HL-60 (cell line): ENCODE measurements around the gene MACO1.

Experiments used
- DNase-seq, 2 experiments: peaks; one replicate each; pipeline ENCODE4 v3.0.0-alpha.2; 2010 to 2020; ENCODE audit warnings: low read depth in 1 of 2, low spot score in 1 of 2
- H3K27ac ChIP-seq: fragments of 250-450 bp; sonication (Bioruptor Pico); replicated peaks from 2 replicates; pipeline ENCODE4 v1.5.1; 2020; ENCODE audit warnings: mild to moderate bottlenecking, moderate library complexity
- H3K27me3 ChIP-seq: fragments of 250-450 bp; sonication (Bioruptor Pico); 2 replicates; pipeline ENCODE4 v1.5.1; 2021; ENCODE audit warnings: mild to moderate bottlenecking, moderate library complexity; ENCODE audit not compliant: insufficient read depth, poor library complexity, severe bottlenecking
- H3K4me3 ChIP-seq: replicated peaks from 2 replicates; pipeline ENCODE4 v1.5.1; 2011; ENCODE audit warnings: mild to moderate bottlenecking, control low read depth, low read length; ENCODE audit not compliant: insufficient read depth
- CTCF ChIP-seq: IDR thresholded peaks from one replicate; pipeline ENCODE4 v1.5.1; 2011; ENCODE audit warnings: low read length, control low read depth, inconsistent platforms; ENCODE audit not compliant: insufficient read depth
- GABPA ChIP-seq: IDR thresholded peaks from 2 replicates; pipeline ENCODE4 v1.6.1; 2012; ENCODE audit warnings: low read depth
- POLR2AphosphoS5 ChIP-seq: IDR thresholded peaks from 2 replicates; pipeline ENCODE4 v1.6.1; 2012; ENCODE audit warnings: low read depth
- REST ChIP-seq: IDR thresholded peaks from 2 replicates; pipeline ENCODE4 v1.6.1; 2012; ENCODE audit warnings: low read depth; ENCODE audit not compliant: insufficient replicate concordance
- SPI1 ChIP-seq: IDR thresholded peaks from 2 replicates; pipeline ENCODE4 v1.6.1; 2012; ENCODE audit warnings: low read depth, mild to moderate bottlenecking, borderline replicate concordance

Gene MACO1

GRCh38 chr1:25484096-25484495 is 53.4 kb downstream of the MACO1 start:
- no peak overlapping the region for H3K4me3 ChIP-seq
- no peak for DNase-seq
- TF ChIP-seq REST, result no peak
- TF ChIP-seq SPI1, result no peak
- TF ChIP-seq GABPA, result no peak
- TF ChIP-seq CTCF, result no peak
- no peak for TF ChIP-seq POLR2AphosphoS5
- H3K27me3 ChIP-seq, result no peaks in the 10 kb centered on the region
- no peak overlapping the region for H3K27ac ChIP-seq

GRCh38 chr1:25484533-25484932 is 53.8 kb downstream of the MACO1 start:
- no peak overlapping the region for H3K4me3 ChIP-seq
- TF ChIP-seq REST, result no peak
- no peak for TF ChIP-seq POLR2AphosphoS5
- TF ChIP-seq GABPA, result no peak
- no peak for TF ChIP-seq CTCF
- no peak for TF ChIP-seq SPI1
- no peak for DNase-seq

GRCh38 chr1:25485536-25486411 is 55.1 kb downstream of the MACO1 start:
- H3K27ac ChIP-seq, result peak overlapping the region; percentile 43
- H3K27me3 ChIP-seq, result no peaks in the 10 kb centered on the region
- DNase-seq, result peak in 1 of 2 experiments; percentile 52
- H3K4me3 ChIP-seq, result no peak overlapping the region
- TF ChIP-seq REST (no peak), POLR2AphosphoS5 (no peak), CTCF (no peak), SPI1 (no peak), GABPA (no peak)

More at GRCh38 chr1:25484533-25484932, 53.8 kb downstream of the MACO1 start:
- Histone ChIP-seq H3K27ac (no peak overlapping the region), H3K27me3 (no peaks in the 10 kb centered on the region)
